Neural cell (in vitro differentiated cells): ENCODE measurements around the gene MYRIP. TPM values are rescaled to one million over a fixed set of nuclear protein-coding genes. Genes with fewer than 3 reads are reported as not detected.

Experiments
- H2AFZ ChIP-seq: fragments of 200-600, 300-800 bp; sonication (generic), shearing (Covaris generic); 2 replicates; pipeline ENCODE4 v1.6.0; 2014; ENCODE audit warnings: low read depth, mild to moderate bottlenecking, antibody characterized with exemption, low read length, moderate library complexity
- H3F3A ChIP-seq: fragments of 200-600 bp; shearing (Covaris generic); 2 replicates; pipeline ENCODE4 v1.6.1; 2016; ENCODE audit warnings: mild to moderate bottlenecking, moderate library complexity, mixed read lengths, antibody characterized with exemption, low read length; ENCODE audit not compliant: insufficient read depth, poor library complexity, severe bottlenecking
- H3K27ac ChIP-seq: fragments of 200-600, 300-800 bp; sonication (generic), shearing (Covaris generic); 2 replicates; pipeline ENCODE4 v1.5.1; 2014; ENCODE audit warnings: mild to moderate bottlenecking, low read length, moderate library complexity
- H3K27me3 ChIP-seq: fragments of 300-800, 200-600 bp; sonication (generic), shearing (Covaris generic); 2 replicates; pipeline ENCODE4 v1.6.0; 2014; ENCODE audit warnings: mild to moderate bottlenecking, low read depth, low read length, moderate library complexity; ENCODE audit not compliant: insufficient read depth
- H3K36me3 ChIP-seq: fragments of 300-800, 200-600 bp; sonication (generic), shearing (Covaris generic); 2 replicates; pipeline ENCODE4 v1.5.1; 2014; ENCODE audit warnings: mild to moderate bottlenecking, antibody characterized with exemption, low read length, moderate library complexity; ENCODE audit not compliant: insufficient read depth
- H3K4me2 ChIP-seq: fragments of 300-800, 200-600 bp; sonication (generic), shearing (Covaris generic); 2 replicates; pipeline ENCODE4 v1.6.0; 2014; ENCODE audit warnings: mild to moderate bottlenecking, low read length
- H3K4me3 ChIP-seq: fragments of 300-800, 200-600 bp; sonication (generic), shearing (Covaris generic); 2 replicates; pipeline ENCODE4 v1.5.1; 2014; ENCODE audit warnings: mild to moderate bottlenecking, low read length, moderate library complexity
- H3K79me2 ChIP-seq: fragments of 200-600 bp; shearing (Covaris generic); replicated peaks from 2 replicates; pipeline ENCODE4 v1.6.0; 2014; ENCODE audit warnings: mild to moderate bottlenecking, low read length, moderate library complexity; ENCODE audit not compliant: insufficient read depth
- H3K9ac ChIP-seq: fragments of 300-800, 200-600 bp; sonication (generic), shearing (Covaris generic); 2 replicates; pipeline ENCODE4 v1.6.1; 2016; ENCODE audit warnings: mild to moderate bottlenecking, low read length, mixed read lengths
- H3K9me2 ChIP-seq: fragments of 200-600 bp; shearing (Covaris generic); 2 replicates; pipeline ENCODE4 v1.6.1; 2016; ENCODE audit warnings: mild to moderate bottlenecking, low read length, mixed read lengths; ENCODE audit not compliant: insufficient read depth
- H3K9me3 ChIP-seq: fragments of 200-600, 300-800 bp; sonication (generic), shearing (Covaris generic); 2 replicates; pipeline ENCODE4 v1.6.1; 2016; ENCODE audit warnings: mild to moderate bottlenecking, mixed run types, low read length, moderate library complexity, mixed read lengths
- H4K20me1 ChIP-seq: fragments of 200-600 bp; shearing (Covaris generic); 2 replicates; pipeline ENCODE4 v1.6.1; 2016; ENCODE audit warnings: mild to moderate bottlenecking, mixed run types; ENCODE audit not compliant: insufficient read depth
- EP300 ChIP-seq: fragments of 450-650 bp; conservative IDR thresholded peaks from 2 replicates; pipeline ENCODE4 v1.6.1; 2014; ENCODE audit warnings: antibody characterized with exemption, mild to moderate bottlenecking, moderate library complexity; ENCODE audit not compliant: poor library complexity, severe bottlenecking
- MXI1 ChIP-seq: fragments of 450-650 bp; conservative IDR thresholded peaks from 2 replicates; pipeline ENCODE4 v1.6.1; 2014; ENCODE audit warnings: antibody characterized with exemption, mild to moderate bottlenecking; ENCODE audit not compliant: poor library complexity, severe bottlenecking
- RAD21 ChIP-seq: fragments of 450-650 bp; conservative IDR thresholded peaks from 2 replicates; pipeline ENCODE4 v1.6.1; 2014; ENCODE audit warnings: antibody characterized with exemption, mild to moderate bottlenecking, moderate library complexity
- SMC3 ChIP-seq: fragments of 450-650 bp; conservative IDR thresholded peaks from 2 replicates; pipeline ENCODE4 v1.6.1; 2014; ENCODE audit warnings: antibody characterized with exemption, mild to moderate bottlenecking, moderate library complexity; ENCODE audit not compliant: poor library complexity
- TAF1 ChIP-seq: IDR thresholded peaks from 2 replicates; pipeline ENCODE4 v1.6.1; 2012; ENCODE audit warnings: low read depth
- polyA minus RNA-seq: library from RNA; depleted of rRNA, polyadenylated mRNA; stranded (reverse); fragments of >200 nt; gene quantifications from 2 replicates; pipeline ENCODE4 v1.2.3, GENCODE V29; 2014
- polyA plus RNA-seq: library from polyadenylated mRNA; depleted of rRNA; stranded (reverse); fragments of >200 nt; gene quantifications from 2 replicates; pipeline ENCODE4 v1.2.3, GENCODE V29; 2014
- TF ChIP-seq, protein P1 (sequence below): fragments of 450-650 bp; IDR thresholded peaks from 2 replicates; pipeline ENCODE4 v1.5.1; 2014; ENCODE audit warnings: antibody characterized with exemption, mild to moderate bottlenecking, moderate library complexity; ENCODE audit not compliant: poor library complexity, severe bottlenecking
- TF ChIP-seq, protein P2 (sequence below): IDR thresholded peaks from 2 replicates; pipeline ENCODE4 v1.6.1; 2012; ENCODE audit warnings: borderline replicate concordance

The MYRIP gene
- polyA plus RNA-seq: 0.64 and 0.76 TPM in 2 replicates
- polyA minus RNA-seq: 1.5 and 1.9 TPM in 2 replicates

- H3F3A ChIP-seq: no peaks in the 10 kb centered on the region
- H4K20me1 ChIP-seq: no peaks in the 10 kb centered on the region
- peak within 1 kb of the TSS; percentile 47 for H2AFZ ChIP-seq
- H3K4me2 ChIP-seq: peak within 1 kb of the TSS; percentile 66
- H3K27me3 ChIP-seq: peaks cover 50% of the 10 kb centered on the region
- H3K9ac ChIP-seq: peak within 1 kb of the TSS; percentile 65
- TF ChIP-seq EP300 (peak; percentile 7), SMC3 (peak; percentile 34), MXI1 (peak; percentile 35)
- TF ChIP-seq, protein P1, sequence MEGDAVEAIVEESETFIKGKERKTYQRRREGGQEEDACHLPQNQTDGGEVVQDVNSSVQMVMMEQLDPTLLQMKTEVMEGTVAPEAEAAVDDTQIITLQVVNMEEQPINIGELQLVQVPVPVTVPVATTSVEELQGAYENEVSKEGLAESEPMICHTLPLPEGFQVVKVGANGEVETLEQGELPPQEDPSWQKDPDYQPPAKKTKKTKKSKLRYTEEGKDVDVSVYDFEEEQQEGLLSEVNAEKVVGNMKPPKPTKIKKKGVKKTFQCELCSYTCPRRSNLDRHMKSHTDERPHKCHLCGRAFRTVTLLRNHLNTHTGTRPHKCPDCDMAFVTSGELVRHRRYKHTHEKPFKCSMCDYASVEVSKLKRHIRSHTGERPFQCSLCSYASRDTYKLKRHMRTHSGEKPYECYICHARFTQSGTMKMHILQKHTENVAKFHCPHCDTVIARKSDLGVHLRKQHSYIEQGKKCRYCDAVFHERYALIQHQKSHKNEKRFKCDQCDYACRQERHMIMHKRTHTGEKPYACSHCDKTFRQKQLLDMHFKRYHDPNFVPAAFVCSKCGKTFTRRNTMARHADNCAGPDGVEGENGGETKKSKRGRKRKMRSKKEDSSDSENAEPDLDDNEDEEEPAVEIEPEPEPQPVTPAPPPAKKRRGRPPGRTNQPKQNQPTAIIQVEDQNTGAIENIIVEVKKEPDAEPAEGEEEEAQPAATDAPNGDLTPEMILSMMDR: no peak
- H3K79me2 ChIP-seq: no peaks in the 10 kb centered on the region
- no peak within 1 kb of the TSS for H3K27ac ChIP-seq
- H3K9me3 ChIP-seq: no peaks in the 10 kb centered on the region
- H3K4me3 ChIP-seq: peak within 1 kb of the TSS; percentile 94
- no peaks in the 10 kb centered on the region for H3K36me3 ChIP-seq
- H3K9me2 ChIP-seq: no peaks in the 10 kb centered on the region
Observed at GRCh38 chr3:39809181-39809994, at the start of gene MYRIP. MYRIP (plus strand) TSS chr3:39809609; CDS start chr3:39900817, 91,208 bp downstream.

GRCh38 chr3:39760325-39760724, 49.1 kb upstream of the MYRIP start:
- no peak overlapping the region for H3K4me3 ChIP-seq
- H3K27me3 ChIP-seq: no peaks in the 10 kb centered on the region
- TF ChIP-seq MXI1 (no peak), RAD21 (no peak), TAF1 (no peak)
- TF ChIP-seq, protein P2, sequence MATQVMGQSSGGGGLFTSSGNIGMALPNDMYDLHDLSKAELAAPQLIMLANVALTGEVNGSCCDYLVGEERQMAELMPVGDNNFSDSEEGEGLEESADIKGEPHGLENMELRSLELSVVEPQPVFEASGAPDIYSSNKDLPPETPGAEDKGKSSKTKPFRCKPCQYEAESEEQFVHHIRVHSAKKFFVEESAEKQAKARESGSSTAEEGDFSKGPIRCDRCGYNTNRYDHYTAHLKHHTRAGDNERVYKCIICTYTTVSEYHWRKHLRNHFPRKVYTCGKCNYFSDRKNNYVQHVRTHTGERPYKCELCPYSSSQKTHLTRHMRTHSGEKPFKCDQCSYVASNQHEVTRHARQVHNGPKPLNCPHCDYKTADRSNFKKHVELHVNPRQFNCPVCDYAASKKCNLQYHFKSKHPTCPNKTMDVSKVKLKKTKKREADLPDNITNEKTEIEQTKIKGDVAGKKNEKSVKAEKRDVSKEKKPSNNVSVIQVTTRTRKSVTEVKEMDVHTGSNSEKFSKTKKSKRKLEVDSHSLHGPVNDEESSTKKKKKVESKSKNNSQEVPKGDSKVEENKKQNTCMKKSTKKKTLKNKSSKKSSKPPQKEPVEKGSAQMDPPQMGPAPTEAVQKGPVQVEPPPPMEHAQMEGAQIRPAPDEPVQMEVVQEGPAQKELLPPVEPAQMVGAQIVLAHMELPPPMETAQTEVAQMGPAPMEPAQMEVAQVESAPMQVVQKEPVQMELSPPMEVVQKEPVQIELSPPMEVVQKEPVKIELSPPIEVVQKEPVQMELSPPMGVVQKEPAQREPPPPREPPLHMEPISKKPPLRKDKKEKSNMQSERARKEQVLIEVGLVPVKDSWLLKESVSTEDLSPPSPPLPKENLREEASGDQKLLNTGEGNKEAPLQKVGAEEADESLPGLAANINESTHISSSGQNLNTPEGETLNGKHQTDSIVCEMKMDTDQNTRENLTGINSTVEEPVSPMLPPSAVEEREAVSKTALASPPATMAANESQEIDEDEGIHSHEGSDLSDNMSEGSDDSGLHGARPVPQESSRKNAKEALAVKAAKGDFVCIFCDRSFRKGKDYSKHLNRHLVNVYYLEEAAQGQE: no peak
- no peaks in the 10 kb centered on the region for H3K79me2 ChIP-seq
- H3K9ac ChIP-seq: no peak overlapping the region
- no peaks in the 10 kb centered on the region for H4K20me1 ChIP-seq
- H2AFZ ChIP-seq: no peak overlapping the region
- no peak overlapping the region for H3K4me2 ChIP-seq
- no peaks in the 10 kb centered on the region for H3K36me3 ChIP-seq
- H3K27ac ChIP-seq: no peak overlapping the region
- no peaks in the 10 kb centered on the region for H3K9me2 ChIP-seq
- H3F3A ChIP-seq: no peaks in the 10 kb centered on the region
- H3K9me3 ChIP-seq: no peaks in the 10 kb centered on the region
